ENCODE measurements around the gene DOCK11. TPM values are rescaled to one million over a fixed set of nuclear protein-coding genes. Genes with fewer than 3 reads are reported as not detected.

DOCK11 gene
- total RNA-seq, 4 donors from 2014 or later: 131 to 240 (median 175) TPM

GRCh38 chrX:118540342-118540741 is 44.7 kb downstream of the DOCK11 start:
- TF ChIP-seq CTCF (IDR thresholded peaks at IDR 0.05; ENCODE audit: low read depth): no peak

GRCh38 chrX:118541482-118541881 is 45.9 kb downstream of the DOCK11 start:
- no peak for TF ChIP-seq CTCF (IDR thresholded peaks at IDR 0.05; ENCODE audit: low read depth)

GRCh38 chrX:118545510-118545909 is 49.9 kb downstream of the DOCK11 start:
- no peak for TF ChIP-seq CTCF (IDR thresholded peaks at IDR 0.05; ENCODE audit: low read depth)

- no peak for TF ChIP-seq CTCF (IDR thresholded peaks at IDR 0.05; ENCODE audit: low read depth)
Measured at GRCh38 chrX:118548841-118549240, 53.2 kb downstream of the DOCK11 start.

GRCh38 chrX:118550792-118551191 is 55.2 kb downstream of the DOCK11 start:
- no peak for TF ChIP-seq CTCF (IDR thresholded peaks at IDR 0.05; ENCODE audit: low read depth)

GRCh38 chrX:118551426-118551825 is 55.8 kb downstream of the DOCK11 start:
- TF ChIP-seq CTCF (IDR thresholded peaks at IDR 0.05; ENCODE audit: low read depth): no peak

GRCh38 chrX:118552121-118552900 is 56.7 kb downstream of the DOCK11 start:
- no peak for TF ChIP-seq CTCF (IDR thresholded peaks at IDR 0.05; ENCODE audit: low read depth)

Measured in subcutaneous adipose tissue (tissue), 4 donors.